ENCODE measurements around the gene CD2.

GRCh38 chr1:116751621-116752020 lies 2.6 kb upstream of the CD2 start:
- no peak for TF ChIP-seq RFX5 (IDR thresholded peaks at IDR 0.05; ENCODE audit: borderline replicate concordance, low read depth, low read length)
- TF ChIP-seq EP300 (IDR thresholded peaks at IDR 0.05; ENCODE audit: borderline replicate concordance in 1 of 2, low read depth in 2 of 2, low read length in 2 of 2), result no peak
- no peak for TF ChIP-seq KDM5A (IDR thresholded peaks at IDR 0.05; ENCODE audit: low read length)

Measured in H1 (cell line).